H7 (cell line): ENCODE data around the gene GABRD. TPM values are rescaled to one million over a fixed set of nuclear protein-coding genes. Genes with fewer than 3 reads are reported as not detected.

Experiments
- DNase-seq: peaks from one replicate; pipeline ENCODE4 v3.0.0; 2012
- H3K27me3 ChIP-seq: 2 replicates; pipeline ENCODE4 v1.6.0; 2011; ENCODE audit warnings: mild to moderate bottlenecking, low read length; ENCODE audit not compliant: control insufficient read depth, insufficient read depth
- H3K36me3 ChIP-seq: replicated peaks from 2 replicates; pipeline ENCODE4 v1.5.1; 2011; ENCODE audit warnings: low read length; ENCODE audit not compliant: control insufficient read depth, insufficient read depth
- H3K4me3 ChIP-seq: 2 replicates; pipeline ENCODE4 v1.5.1; 2011; ENCODE audit warnings: low read depth, mild to moderate bottlenecking, control low read depth, low read length, moderate library complexity; ENCODE audit not compliant: insufficient read depth
- total RNA-seq: library from RNA; depleted of rRNA; stranded (reverse); fragments of >200 nt; shearing (Covaris generic); gene quantifications from 2 replicates; pipeline ENCODE4 v1.2.3, GENCODE V29; 2014

GABRD gene
- total RNA-seq, 1 experiment from 2014 or later, result 5.1 TPM

GRCh38 chr1:2056955-2057590, 37.9 kb downstream of the GABRD start:
- H3K4me3 ChIP-seq, result no peak overlapping the region
- H3K36me3 ChIP-seq, result peaks cover 6% of the 10 kb centered on the region
- H3K27me3 ChIP-seq, result no peaks in the 10 kb centered on the region; the same call in 1 of the 2 replicates
- no peak for DNase-seq

DNA sequence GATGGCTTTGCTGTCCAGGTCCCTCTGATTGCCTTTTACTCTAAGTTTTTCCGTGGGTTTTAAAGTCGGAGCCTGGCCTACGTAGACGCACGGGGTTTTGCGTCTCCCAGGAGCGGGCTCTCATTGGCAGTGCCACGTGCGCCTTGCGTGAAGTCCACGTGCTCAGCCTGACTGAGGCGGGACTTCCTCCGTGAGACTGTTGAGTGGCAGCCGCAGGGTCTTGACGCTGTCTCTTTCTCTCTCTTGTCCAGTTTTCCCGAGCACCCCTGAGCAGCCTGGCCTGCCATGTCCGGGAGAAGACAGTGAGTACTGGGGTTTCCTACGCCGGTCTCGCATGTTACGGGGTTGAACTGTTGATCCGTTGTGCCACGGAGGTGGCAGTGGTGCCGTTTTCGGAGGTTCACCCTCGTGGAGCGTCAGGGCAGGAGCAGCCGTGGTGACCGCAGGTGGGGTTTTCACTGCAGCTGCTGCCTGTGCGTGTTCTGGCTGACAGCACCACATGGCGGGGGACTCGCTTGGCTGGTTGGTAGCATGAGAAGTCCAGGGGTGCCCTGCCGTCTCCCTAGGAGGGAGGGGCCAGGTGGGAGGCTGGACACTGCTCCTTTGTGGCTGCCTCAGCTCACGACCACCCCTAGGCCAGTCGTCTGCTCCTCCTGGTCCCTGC, 40.3 kb downstream of the GABRD start:
- H3K27me3 ChIP-seq, result no peaks in the 10 kb centered on the region

DNA sequence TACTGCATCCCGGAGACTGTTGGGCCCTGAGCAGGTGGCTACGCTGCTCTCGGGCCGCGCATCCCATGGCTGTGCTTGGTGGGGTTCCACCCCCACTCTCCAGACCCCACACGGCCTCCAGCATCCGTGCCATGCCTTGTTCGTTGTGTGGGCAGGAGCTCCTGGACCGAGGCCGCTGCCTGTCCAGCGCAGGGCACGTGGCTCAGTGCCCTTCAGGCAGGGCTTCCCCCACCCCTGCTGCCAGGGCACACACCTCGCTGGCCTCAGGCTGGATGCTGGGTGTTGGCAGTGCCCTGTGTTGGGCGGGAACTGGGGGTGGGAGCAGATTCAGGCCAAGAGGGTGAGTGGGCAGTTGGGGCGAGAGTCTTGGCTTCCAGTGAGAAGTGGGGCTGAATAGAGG, 40.9 kb downstream of the GABRD start:
- Histone ChIP-seq H3K27me3 (no peaks in the 10 kb centered on the region), H3K36me3 (peaks cover 8% of the 10 kb centered on the region), H3K4me3 (no peak overlapping the region)
- no peak for DNase-seq

More for the DNA sequence above, 40.3 kb downstream of the GABRD start:
- Histone ChIP-seq H3K36me3 (peaks cover 7% of the 10 kb centered on the region), H3K4me3 (no peak overlapping the region)
- no peak for DNase-seq

DNA sequence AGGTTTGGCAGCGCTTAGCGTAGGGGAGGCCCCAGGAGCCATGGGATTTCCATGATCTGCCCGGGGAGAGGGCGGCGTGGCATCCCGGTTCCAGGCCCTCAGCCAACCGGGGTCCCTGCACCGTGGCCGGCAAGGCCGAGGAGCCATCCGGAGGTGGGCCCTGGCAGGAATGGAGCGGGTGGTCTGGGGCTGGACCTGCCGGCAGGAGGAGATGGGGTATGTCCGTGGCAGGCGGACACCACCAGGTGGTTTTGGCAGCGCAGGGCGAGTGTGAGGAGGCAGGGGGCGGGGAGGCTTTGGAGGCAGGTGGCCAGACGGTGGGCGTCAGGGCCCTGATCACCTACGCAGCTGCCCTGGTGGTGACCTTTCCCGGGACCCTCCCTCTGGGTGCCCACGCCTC, 41.4 kb downstream of the GABRD start:
- DNase-seq, result no peak
- no peak overlapping the region for H3K4me3 ChIP-seq

DNA sequence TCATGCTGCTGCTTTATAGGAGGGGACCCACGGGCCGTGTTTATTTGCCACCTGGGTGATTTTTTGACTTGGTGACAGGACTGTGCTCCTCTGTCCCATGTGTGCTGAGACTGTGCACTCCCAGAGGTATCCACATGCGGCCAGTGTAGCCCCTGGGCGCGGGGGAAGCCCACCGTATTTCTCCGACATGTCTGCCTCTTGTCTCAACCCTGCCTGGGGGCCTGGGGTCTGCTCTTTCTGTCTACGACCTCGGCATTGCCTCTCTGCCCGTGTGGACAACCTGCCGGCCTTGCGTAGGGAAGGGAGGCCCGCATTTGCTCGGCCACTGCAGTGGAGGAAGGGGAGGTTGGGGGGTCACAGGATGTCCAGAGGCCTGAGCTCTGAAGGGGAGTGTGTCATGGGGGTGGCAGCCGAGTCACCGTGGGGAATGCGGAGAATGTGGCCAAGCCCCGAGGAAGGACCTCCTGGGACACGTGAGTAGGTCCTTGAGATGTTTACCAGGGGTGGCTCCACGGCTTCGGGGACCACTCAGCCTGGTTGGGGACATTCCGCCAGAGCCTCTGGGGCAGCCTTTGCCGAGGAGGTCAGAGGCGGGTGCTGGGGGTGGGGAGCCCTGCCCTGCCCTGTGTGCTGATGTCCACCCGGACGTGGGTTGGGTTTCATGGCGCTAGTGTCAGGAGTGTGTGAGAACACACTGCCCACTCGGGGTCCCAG, 42.1 kb downstream of the GABRD start:
- peaks cover 4% of the 10 kb centered on the region for H3K36me3 ChIP-seq
- DNase-seq, result no peak

More for the DNA sequence above, 41.4 kb downstream of the GABRD start:
- Histone ChIP-seq H3K36me3 (peaks cover 8% of the 10 kb centered on the region), H3K27me3 (no peaks in the 10 kb centered on the region)

DNA sequence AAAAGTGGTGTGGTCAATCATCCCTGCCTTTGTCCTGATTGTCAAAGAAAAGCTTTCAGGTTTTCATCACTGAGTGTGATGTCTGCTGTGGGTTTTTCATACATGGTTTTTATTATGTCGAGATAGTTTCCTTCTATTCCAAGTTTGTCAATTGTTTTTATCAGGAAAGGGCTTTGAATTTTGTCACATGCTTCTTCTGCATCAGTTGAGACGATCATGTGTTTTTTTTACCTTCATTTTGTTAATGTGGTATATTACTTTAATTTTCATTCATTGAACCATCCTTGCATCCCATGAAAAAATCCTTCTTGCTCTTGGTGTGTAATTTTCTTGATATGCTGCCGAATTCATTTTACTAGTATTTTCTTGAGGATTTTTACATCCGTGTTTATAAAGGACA, 46.6 kb downstream of the GABRD start:
- Histone ChIP-seq H3K27me3 (no peaks in the 10 kb centered on the region), H3K36me3 (peaks cover 1% of the 10 kb centered on the region; the same call in 1 of the 2 replicates), H3K4me3 (no peak overlapping the region)
- no peak for DNase-seq

More for the DNA sequence above, 42.1 kb downstream of the GABRD start:
- no peaks in the 10 kb centered on the region for H3K27me3 ChIP-seq
- H3K4me3 ChIP-seq, result no peak overlapping the region

GRCh38 chr1:2067393-2067792, 48.2 kb downstream of the GABRD start:
- no peaks in the 10 kb centered on the region for H3K27me3 ChIP-seq
- 0 out of 2 replicates have a peak, but pooled peaks cover 1% of the 10 kb centered on the region for H3K36me3 ChIP-seq
- H3K4me3 ChIP-seq, result no peak overlapping the region
- DNase-seq, result no peak

GRCh38 chr1:2067981-2068380, 48.8 kb downstream of the GABRD start:
- DNase-seq, result no peak
- no peak overlapping the region for H3K4me3 ChIP-seq
- no peaks in the 10 kb centered on the region for H3K27me3 ChIP-seq
- H3K36me3 ChIP-seq, result 0 out of 2 replicates have a peak, but pooled peaks cover 1% of the 10 kb centered on the region

GRCh38 chr1:2068951-2069350, 49.8 kb downstream of the GABRD start:
- no peak for DNase-seq
- no peaks in the 10 kb centered on the region for H3K27me3 ChIP-seq
- H3K36me3 ChIP-seq, result 0 out of 2 replicates have a peak, but pooled peaks cover 1% of the 10 kb centered on the region
- no peak overlapping the region for H3K4me3 ChIP-seq

DNA sequence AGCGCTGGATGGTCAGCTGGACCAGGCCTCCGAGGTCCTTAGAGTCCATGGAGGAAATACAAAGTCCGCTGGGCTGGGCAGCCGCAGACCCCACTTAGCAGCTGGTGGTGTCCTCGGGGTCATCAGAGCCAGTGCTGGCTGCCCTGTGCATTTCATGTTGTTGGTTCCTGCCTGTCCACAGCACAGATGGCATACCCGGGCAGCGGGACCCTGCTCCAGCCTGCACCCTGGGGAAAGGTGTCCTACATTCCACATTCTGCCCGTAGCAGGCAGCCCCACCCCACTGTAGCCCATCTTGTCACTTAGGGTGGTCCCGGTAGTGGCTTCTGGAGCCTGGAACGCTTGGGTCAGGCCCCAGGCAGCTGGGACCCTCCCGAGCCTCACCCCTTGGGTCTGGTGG, 50.9 kb downstream of the GABRD start:
- Histone ChIP-seq H3K36me3 (no peaks in the 10 kb centered on the region), H3K4me3 (no peak overlapping the region), H3K27me3 (no peaks in the 10 kb centered on the region)
- no peak for DNase-seq

DNA sequence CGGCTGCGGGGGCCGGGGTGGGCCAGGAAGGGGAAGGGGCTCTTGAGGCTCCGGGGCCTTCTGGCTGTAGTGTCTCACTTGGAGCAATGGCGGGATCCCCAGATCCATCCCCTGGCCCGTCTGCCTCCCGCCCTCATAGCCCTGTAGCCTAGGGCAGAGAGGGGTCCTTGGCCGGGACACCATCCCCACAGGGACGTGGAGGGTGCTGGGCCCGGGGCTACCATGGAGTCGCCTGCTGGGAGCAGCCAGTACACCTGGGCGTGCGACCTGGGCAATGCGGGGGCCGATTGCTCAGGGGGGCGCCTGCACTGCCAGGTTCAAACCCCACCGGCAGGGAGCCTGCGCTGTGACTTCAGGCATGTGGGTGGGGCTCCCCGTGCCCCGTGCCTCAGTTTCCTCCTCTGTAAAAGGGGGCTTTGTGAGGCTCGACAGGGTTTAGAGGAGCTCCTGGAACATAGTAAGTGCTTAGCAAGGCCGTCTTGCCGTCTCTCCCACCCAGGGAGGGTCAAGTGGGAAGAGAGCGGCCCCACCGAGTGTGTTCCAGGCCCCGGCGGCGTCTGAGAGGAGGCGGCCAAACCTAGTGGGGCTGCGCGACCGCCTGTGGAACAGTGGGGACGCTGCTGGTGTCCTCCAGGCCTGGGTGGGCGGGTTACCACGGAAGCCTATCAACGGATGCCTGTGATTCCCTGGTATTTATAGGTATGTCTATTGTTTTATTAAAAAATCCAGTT, 51.8 kb downstream of the GABRD start:
- no peak for DNase-seq
- H3K4me3 ChIP-seq, result no peak overlapping the region
- H3K36me3 ChIP-seq, result no peaks in the 10 kb centered on the region
- no peaks in the 10 kb centered on the region for H3K27me3 ChIP-seq

DNA sequence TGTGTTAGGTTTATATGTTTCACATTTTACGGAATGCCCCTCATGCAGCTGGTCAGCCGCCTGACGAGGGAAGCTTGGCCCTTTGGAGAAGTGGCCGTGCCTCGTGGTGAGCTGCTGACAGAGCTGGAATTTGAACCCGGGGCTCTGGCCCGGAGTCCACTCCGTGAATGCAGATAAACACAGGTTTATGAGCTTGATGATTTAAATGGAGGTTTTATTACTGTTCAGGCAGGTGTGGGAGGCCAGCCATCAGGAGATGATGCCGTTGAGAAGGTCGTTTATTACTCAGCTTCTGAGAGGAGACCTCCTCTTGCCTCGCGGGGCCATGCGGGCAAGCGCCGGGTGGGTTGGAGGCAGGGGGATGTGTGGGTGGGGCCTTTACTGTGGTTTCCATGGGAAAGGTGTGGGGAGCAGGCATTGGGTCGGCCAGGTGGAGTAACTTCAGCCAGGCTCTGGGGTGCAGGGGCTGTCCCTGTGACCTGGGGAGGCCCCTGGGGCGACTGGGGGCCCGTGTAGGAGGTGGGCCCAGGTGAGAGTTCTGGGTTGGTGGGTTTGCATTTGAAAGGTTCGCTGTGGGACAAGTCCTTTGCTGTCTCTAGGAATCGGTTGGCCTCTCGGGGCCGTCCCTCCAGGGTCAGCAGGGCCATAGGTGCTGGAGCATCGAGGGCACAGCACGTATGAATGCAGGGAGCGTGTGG, 53.1 kb downstream of the GABRD start:
- no peak overlapping the region for H3K4me3 ChIP-seq
- H3K27me3 ChIP-seq, result no peaks in the 10 kb centered on the region
- H3K36me3 ChIP-seq, result no peaks in the 10 kb centered on the region
- peak; percentile 78 for DNase-seq

GRCh38 chr1:2072891-2073290, 53.7 kb downstream of the GABRD start:
- no peak for DNase-seq
- Histone ChIP-seq H3K27me3 (no peaks in the 10 kb centered on the region), H3K36me3 (no peaks in the 10 kb centered on the region), H3K4me3 (no peak overlapping the region)
